Measurements from ENCODE around the gene WDR72. TPM values are rescaled to one million over a fixed set of nuclear protein-coding genes. Genes with fewer than 3 reads are reported as not detected.

Gene WDR72
- total and polyA plus RNA-seq, 3 donors from 2014 or later: 1.9 to 2.4 (median 2.1) TPM

DNA sequence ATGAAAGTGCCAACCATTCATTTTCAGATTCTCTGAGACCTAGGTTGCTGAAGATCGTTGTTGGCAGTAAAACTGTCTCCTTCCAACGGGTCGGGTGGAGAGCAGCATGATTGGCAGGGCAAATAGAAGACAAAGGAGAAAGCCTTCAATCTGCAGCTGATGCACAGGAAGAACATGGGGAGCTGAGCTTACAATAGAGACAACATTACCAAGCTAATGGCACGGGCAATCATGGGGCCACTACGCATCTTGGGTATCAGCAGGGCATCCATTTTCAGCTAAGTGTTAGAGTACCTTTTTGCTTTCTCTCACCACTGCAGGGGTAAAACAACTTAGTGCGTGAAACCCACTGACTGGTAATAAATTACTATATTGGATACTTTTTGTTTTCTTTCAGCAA is 114.8 kb downstream of the WDR72 start:
- Histone ChIP-seq H3K9me3 (no peaks in the 10 kb centered on the region), H3K27me3 (no peaks in the 10 kb centered on the region), H3K36me3 (ENCODE audit: low read depth, missing control alignments) (no peaks in the 10 kb centered on the region), H3K4me1 (no peaks in the 10 kb centered on the region), H3K27ac (no peak overlapping the region), H3K4me3 (no peak overlapping the region)
- intact Hi-C loops (cut with DNase I; ENCODE audit: low total_unique reads): no loop called here
- no peak for TF ChIP-seq POLR2A (IDR thresholded peaks at IDR 0.05)
- TF ChIP-seq, protein P1, sequence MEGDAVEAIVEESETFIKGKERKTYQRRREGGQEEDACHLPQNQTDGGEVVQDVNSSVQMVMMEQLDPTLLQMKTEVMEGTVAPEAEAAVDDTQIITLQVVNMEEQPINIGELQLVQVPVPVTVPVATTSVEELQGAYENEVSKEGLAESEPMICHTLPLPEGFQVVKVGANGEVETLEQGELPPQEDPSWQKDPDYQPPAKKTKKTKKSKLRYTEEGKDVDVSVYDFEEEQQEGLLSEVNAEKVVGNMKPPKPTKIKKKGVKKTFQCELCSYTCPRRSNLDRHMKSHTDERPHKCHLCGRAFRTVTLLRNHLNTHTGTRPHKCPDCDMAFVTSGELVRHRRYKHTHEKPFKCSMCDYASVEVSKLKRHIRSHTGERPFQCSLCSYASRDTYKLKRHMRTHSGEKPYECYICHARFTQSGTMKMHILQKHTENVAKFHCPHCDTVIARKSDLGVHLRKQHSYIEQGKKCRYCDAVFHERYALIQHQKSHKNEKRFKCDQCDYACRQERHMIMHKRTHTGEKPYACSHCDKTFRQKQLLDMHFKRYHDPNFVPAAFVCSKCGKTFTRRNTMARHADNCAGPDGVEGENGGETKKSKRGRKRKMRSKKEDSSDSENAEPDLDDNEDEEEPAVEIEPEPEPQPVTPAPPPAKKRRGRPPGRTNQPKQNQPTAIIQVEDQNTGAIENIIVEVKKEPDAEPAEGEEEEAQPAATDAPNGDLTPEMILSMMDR (IDR thresholded peaks at IDR 0.05): no peak
- 49 to 62% methylated on average over 6 of the region's 6 CpGs for WGBS, 2 donors
- DNase-seq: no peak

DNA sequence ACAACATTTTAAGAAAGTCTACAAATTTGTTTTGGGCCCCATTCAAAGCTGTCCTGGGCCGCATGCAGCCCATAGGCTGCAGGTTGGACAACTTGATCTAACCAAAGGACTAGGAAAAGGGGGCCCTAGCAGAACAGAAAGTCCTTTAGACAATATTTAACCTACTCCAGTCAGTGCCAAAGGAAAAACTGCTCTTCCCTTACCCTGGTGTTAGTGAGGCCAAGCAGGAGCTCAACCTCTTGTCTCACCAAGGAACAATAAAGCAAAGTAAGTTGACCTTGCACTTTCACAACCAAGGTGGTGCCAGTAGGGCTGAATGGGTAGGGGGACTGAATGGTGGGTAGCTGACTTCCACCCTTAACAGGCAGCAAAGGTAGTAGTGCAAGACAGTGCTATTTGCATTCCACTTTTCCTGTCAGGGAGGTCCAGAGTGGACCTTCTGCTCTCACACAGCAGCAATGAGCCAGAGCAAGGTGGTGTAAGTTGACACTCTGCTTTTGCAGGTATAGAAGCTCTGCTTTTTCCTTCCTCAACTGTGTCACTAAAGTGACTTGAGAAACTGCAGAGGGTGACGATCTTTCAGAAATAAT is 124.9 kb downstream of the WDR72 start:
- 72 to 84% methylated on average over 2 of the region's 2 CpGs for WGBS, 2 donors
- H3K36me3 ChIP-seq (ENCODE audit: low read depth, missing control alignments): no peaks in the 10 kb centered on the region
- no peaks in the 10 kb centered on the region for H3K4me1 ChIP-seq
- no peaks in the 10 kb centered on the region for H3K9me3 ChIP-seq
- no peak for DNase-seq
- H3K27ac ChIP-seq: no peak overlapping the region
- H3K4me3 ChIP-seq: no peak overlapping the region
- TF ChIP-seq POLR2A (IDR thresholded peaks at IDR 0.05): no peak
- TF ChIP-seq, protein P1 (IDR thresholded peaks at IDR 0.05): no peak
- intact Hi-C loops (cut with DNase I; ENCODE audit: low total_unique reads): no loop called here
- H3K27me3 ChIP-seq: no peaks in the 10 kb centered on the region

DNA sequence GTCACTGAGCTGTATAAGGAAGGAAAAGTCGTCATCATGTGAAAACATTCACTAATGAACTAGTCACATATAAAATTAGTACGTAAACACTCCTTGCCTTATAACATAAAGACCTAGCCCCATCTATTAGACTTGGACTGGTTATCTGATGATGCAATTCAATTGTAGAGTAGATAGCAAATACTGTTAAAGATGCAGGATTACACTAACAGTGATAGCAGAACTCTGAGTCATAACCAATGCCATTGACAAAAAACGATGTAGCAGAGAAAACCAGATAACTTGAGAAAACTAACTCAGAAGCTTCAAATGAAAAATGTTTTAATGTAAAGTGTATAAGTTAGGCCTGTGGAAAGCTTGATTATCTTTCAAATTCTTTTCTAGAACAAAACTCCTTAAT is 132.2 kb downstream of the WDR72 start:
- TF ChIP-seq, protein P1 (IDR thresholded peaks at IDR 0.05): no peak
- no peak for TF ChIP-seq POLR2A (IDR thresholded peaks at IDR 0.05)
- no peak for DNase-seq
- intact Hi-C loops (cut with DNase I; ENCODE audit: low total_unique reads): no loop called here
- Histone ChIP-seq H3K4me3 (no peak overlapping the region), H3K9me3 (no peaks in the 10 kb centered on the region), H3K4me1 (no peaks in the 10 kb centered on the region), H3K27ac (no peak overlapping the region), H3K36me3 (ENCODE audit: low read depth, missing control alignments) (no peaks in the 10 kb centered on the region), H3K27me3 (no peaks in the 10 kb centered on the region)
- 60 to 72% methylated on average over 3 of the region's 3 CpGs for WGBS, 2 donors

DNA sequence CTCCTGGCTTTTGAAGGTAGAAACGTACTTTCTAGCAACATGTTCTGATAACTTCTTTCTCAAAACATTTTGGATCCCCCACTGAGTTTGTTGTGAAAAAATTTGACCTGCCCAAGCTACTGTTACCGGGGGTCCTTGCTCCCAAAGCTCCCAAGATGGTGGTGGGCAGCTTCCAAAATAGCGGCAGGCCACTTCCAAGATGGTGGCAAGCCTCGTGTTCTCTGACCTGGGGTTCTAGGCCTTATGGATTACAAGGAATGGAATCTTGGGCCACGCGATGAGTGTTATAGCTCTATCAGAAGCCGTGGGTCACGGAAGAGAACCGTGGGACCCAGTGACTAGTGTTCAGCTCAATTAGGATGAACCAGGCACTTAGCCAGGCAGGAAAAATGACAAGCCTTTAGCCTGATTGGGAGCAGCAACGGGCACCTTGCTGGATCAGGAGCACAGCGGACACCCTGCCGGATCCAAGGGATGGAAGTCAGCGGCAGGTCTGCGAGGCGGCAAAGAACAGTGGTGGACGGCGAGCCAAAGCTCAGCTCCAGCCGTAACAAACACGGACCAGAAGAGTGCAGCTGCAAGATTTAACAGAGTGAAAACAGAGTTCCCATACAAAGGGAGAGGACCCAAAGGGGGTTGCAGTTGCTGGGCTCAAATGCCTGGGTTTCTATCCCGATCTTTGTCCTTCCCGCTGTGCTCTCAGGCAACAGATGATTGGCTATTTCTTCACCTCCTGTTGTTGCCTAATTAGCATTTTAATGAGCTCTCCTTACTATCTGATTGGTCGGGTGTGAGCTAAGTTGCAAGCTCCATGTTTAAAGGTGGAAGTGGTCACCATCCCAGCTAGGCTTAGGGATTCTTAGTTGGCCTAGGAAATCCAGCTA is 133.3 kb downstream of the WDR72 start:
- Histone ChIP-seq H3K27ac (no peak overlapping the region), H3K36me3 (ENCODE audit: low read depth, missing control alignments) (no peaks in the 10 kb centered on the region), H3K4me1 (no peaks in the 10 kb centered on the region), H3K27me3 (no peaks in the 10 kb centered on the region), H3K4me3 (peak overlapping the region in 1 of 2 donors; percentile 38), H3K9me3 (no peaks in the 10 kb centered on the region)
- TF ChIP-seq, protein P1 (IDR thresholded peaks at IDR 0.05): no peak
- no peak for TF ChIP-seq POLR2A (IDR thresholded peaks at IDR 0.05)
- WGBS, 2 donors: 71 to 79% methylated on average over 22 of the region's 22 CpGs
- intact Hi-C loops (cut with DNase I; ENCODE audit: low total_unique reads): no loop called here
- peak; percentile 19 for DNase-seq

All from testis (tissue), 3 donors.